ENCODE measurements around the gene ZDHHC3. TPM values are rescaled to one million over a fixed set of nuclear protein-coding genes. Genes with fewer than 3 reads are reported as not detected.
A peak's percentile ranks its signal among the peaks of the same experiment; 100 is the strongest.

The ZDHHC3 gene
- total RNA-seq, 1 donor from 2014 or later: 40.3 TPM

DNA sequence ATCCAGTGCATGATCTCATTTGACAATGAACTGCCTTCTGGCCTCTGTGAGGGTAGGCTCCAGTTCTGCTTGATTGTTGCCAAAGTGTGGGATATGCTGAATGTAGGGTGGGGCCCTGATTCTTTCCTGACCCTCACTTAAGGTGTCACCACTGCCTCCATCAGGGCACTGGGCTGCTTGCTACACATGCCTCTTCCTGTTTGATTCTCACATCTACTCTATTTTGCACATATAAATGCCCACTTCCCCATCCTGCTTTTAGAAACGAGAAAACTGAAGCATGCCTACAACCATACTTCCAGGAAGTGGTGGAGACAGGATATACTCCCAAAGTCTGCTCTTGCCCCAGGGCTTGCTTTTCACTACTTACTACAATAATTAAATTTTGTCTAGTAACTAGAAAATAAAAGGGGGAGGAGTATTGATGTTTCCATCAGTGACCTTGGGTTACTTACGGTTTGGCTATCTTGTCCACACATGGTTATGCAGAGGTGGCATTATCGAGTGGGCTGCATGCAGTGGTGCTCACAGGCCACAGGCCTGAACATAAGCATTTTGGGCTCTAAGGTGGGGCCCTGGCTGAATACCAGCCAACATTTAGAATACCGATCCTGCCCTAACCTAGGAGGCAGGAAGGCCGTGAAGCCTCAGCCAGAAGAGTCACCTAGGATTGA, 6.7 kb downstream of the ZDHHC3 start:
- H3K27ac Mint-ChIP-seq: no peak overlapping the region
- no peaks in the 10 kb centered on the region for H3K27me3 Mint-ChIP-seq (ENCODE audit: low read depth)
- H3K9me3 Mint-ChIP-seq: no peaks in the 10 kb centered on the region
- peaks cover 2% of the 10 kb centered on the region for H3K36me3 Mint-ChIP-seq (ENCODE audit: low read depth)
- no peak overlapping the region for H3K4me3 Mint-ChIP-seq (ENCODE audit: low read depth)
- no peak for DNase-seq (ENCODE audit: low spot score)
- peaks cover 64% of the 10 kb centered on the region for H3K4me1 Mint-ChIP-seq (ENCODE audit: low read depth)
- intact Hi-C loops (cut with micrococcal nuclease): no loop called here

- Mint-ChIP-seq H3K4me1 (ENCODE audit: low read depth) (peaks cover 64% of the 10 kb centered on the region), H3K27ac (no peak overlapping the region), H3K36me3 (ENCODE audit: low read depth) (peaks cover 2% of the 10 kb centered on the region), H3K4me3 (ENCODE audit: low read depth) (no peak overlapping the region), H3K27me3 (ENCODE audit: low read depth) (no peaks in the 10 kb centered on the region), H3K9me3 (no peaks in the 10 kb centered on the region)
- intact Hi-C loops (cut with micrococcal nuclease): no loop called here
- no peak for DNase-seq (ENCODE audit: low spot score)
Measured at GRCh38 chr3:44968447-44968858, 7.5 kb downstream of the ZDHHC3 start.

- Mint-ChIP-seq H3K27ac (peak overlapping the region; percentile 7), H3K4me3 (ENCODE audit: low read depth) (no peak overlapping the region), H3K9me3 (no peaks in the 10 kb centered on the region), H3K36me3 (ENCODE audit: low read depth) (no peaks in the 10 kb centered on the region), H3K4me1 (ENCODE audit: low read depth) (peaks cover 61% of the 10 kb centered on the region), H3K27me3 (ENCODE audit: low read depth) (no peaks in the 10 kb centered on the region)
- no peak for DNase-seq (ENCODE audit: low spot score)
- intact Hi-C loops (cut with micrococcal nuclease): no loop called here
Measured at GRCh38 chr3:44966795-44967278, 9.1 kb downstream of the ZDHHC3 start.

DNA sequence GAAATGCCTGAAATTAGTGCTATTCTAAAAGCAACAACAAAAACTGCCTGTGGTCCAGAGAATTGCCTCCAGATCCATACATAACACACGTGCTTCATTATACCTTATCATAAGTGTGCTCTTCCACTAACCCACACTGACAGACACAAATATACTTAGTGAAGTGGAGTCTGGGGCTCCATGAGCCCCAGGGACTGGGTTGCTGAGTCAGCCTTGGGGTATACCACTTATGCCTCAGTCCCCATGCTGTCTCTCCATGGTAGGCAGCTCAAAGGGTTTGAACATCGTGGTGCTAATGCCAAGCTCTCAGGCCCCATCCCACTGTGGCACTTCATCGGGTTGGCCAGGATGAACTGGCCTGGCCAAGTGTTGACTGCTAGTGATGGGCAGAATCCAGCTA, 10.8 kb downstream of the ZDHHC3 start:
- intact Hi-C loops (cut with micrococcal nuclease): no loop called here
- Mint-ChIP-seq H3K4me3 (ENCODE audit: low read depth) (no peak overlapping the region), H3K36me3 (ENCODE audit: low read depth) (no peaks in the 10 kb centered on the region), H3K27me3 (ENCODE audit: low read depth) (no peaks in the 10 kb centered on the region), H3K4me1 (ENCODE audit: low read depth) (peaks cover 53% of the 10 kb centered on the region), H3K27ac (no peak overlapping the region), H3K9me3 (no peaks in the 10 kb centered on the region)
- DNase-seq (ENCODE audit: low spot score): no peak

DNA sequence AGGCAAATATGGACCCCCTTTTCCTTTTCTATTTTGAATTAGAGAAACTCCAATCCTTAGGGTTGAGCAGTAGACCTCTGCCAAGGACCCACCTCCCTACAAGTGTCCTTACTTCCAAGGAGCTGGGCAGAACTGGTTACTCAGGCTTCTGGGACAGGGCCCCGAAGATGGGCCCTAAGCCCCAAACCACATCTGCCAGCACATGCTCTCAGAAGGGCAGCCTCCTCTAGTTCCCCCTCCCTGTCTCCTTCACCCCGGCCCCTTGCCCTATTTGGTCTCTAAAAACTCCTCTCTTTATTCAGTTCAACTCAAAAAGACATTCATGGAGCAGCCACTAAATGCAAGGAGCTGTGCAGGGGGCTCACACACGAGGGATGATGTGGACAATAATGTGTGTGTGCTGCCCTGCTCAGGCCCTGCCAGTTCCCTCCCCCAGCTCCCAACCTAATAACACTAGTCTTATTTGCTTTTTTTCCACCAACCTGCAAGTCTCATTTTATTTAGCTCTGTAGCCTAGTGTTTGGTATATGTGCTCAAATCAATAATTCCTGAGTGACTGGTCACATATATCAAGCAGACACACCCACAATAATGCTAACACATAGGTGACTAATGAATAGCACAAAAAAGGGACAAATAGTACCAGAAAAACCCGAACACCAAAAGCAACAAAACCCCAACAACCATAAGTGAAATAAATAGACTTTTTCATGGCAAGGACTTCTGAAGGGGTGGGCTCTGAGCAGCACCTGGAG, 12.2 kb downstream of the ZDHHC3 start:
- no peaks in the 10 kb centered on the region for H3K36me3 Mint-ChIP-seq (ENCODE audit: low read depth)
- DNase-seq (ENCODE audit: low spot score): no peak
- no peaks in the 10 kb centered on the region for H3K9me3 Mint-ChIP-seq
- H3K4me1 Mint-ChIP-seq (ENCODE audit: low read depth): peaks cover 39% of the 10 kb centered on the region
- intact Hi-C loops (cut with micrococcal nuclease): no loop called here
- no peaks in the 10 kb centered on the region for H3K27me3 Mint-ChIP-seq (ENCODE audit: low read depth)
- H3K27ac Mint-ChIP-seq: no peak overlapping the region
- no peak overlapping the region for H3K4me3 Mint-ChIP-seq (ENCODE audit: low read depth)

DNA sequence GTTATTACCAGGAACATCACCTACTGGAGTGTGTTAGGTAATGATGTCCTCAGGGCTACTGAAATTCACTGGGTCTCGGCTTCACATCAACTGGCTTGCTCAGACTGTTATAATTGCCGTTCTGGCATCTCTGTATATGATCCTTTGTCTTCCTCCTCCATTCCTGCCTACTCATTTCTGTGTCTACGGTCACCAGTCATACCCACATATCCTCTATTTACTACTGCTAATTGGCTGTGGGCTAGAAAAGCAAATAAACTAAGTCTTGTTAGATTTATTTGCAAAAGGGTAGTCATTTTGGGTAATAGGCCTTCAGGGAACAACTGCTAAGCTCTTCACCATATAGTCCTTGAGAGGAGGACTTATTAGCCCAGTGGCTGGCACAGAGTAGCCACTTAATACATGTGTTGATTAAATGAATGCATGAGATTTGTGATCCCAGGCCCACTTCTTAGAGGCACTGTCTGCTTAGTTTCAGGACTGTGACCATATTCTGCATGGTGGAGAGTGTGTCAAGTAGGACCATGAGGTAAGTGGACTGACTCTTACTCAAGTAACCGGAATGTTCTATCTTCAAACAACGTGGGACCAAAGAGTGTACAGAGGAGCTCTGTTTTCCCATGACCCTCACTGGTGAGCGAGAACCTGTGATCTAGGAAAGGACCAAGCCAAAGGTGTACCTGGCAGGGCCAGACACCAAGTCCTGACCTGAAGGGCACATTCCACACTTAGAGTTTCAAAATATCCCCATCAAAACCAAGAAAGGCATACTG, 13.2 kb downstream of the ZDHHC3 start:
- H3K36me3 Mint-ChIP-seq (ENCODE audit: low read depth): peaks cover 2% of the 10 kb centered on the region
- H3K27ac Mint-ChIP-seq: no peak overlapping the region
- no peaks in the 10 kb centered on the region for H3K9me3 Mint-ChIP-seq
- intact Hi-C loops (cut with micrococcal nuclease): no loop called here
- H3K4me1 Mint-ChIP-seq (ENCODE audit: low read depth): peaks cover 30% of the 10 kb centered on the region
- H3K27me3 Mint-ChIP-seq (ENCODE audit: low read depth): no peaks in the 10 kb centered on the region
- H3K4me3 Mint-ChIP-seq (ENCODE audit: low read depth): no peak overlapping the region
- DNase-seq (ENCODE audit: low spot score): no peak

DNA sequence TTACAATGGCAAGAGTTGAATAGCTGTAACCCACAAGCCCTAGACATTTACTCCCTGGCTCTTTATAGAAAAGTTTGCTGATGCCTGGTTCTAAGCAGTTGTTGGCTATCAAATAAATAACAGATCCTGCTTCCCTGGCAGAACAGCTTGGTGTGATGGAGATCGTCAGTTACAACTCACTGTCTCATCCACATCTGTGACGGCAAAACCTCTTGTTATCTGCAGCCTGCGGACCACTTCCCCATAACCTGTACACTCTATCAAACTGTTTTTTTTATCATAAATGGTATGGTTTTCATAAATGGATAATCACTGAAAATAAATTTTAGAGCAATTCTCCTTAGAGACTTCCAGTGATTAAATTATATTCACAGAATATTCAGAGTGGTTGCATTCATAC, 14.1 kb downstream of the ZDHHC3 start:
- peaks cover 22% of the 10 kb centered on the region for H3K4me1 Mint-ChIP-seq (ENCODE audit: low read depth)
- peaks cover 2% of the 10 kb centered on the region for H3K36me3 Mint-ChIP-seq (ENCODE audit: low read depth)
- H3K9me3 Mint-ChIP-seq: no peaks in the 10 kb centered on the region
- H3K27me3 Mint-ChIP-seq (ENCODE audit: low read depth): no peaks in the 10 kb centered on the region
- no peak overlapping the region for H3K27ac Mint-ChIP-seq
- intact Hi-C loops (cut with micrococcal nuclease): no loop called here
- DNase-seq (ENCODE audit: low spot score): no peak
- no peak overlapping the region for H3K4me3 Mint-ChIP-seq (ENCODE audit: low read depth)

DNA sequence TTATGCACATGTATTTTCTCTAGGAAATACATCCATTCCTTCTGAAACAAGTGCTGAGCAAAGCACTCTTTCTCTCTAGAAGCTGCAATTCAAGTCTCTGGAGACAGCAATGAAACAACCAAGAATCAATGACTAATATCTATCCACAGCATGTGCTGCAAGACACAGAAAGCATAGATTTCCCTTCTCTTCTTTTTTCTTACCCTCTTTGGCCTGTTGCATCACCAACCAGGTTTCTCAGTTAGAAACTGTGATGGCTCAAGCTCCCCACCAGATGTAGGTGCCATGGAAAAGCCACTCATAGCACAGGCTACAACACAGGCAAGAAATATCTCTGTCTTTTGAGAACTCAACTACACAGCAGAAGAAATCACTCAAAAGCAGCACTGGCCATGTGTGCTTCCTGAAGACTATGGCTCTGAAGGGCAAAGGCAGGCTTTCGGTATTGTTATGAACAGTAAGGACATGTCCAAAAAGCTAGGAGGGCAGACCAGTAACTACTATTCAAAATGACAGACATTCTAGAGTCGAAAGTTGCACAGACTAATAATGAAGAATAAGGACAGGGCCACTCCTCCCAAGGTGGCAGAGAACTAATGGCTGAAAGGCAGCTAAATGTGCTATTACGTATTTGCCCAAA, 15.5 kb downstream of the ZDHHC3 start:
- H3K4me3 Mint-ChIP-seq (ENCODE audit: low read depth): no peak overlapping the region
- H3K36me3 Mint-ChIP-seq (ENCODE audit: low read depth): peaks cover 2% of the 10 kb centered on the region
- no peak for DNase-seq (ENCODE audit: low spot score)
- no peak overlapping the region for H3K27ac Mint-ChIP-seq
- intact Hi-C loops (cut with micrococcal nuclease): no loop called here
- H3K27me3 Mint-ChIP-seq (ENCODE audit: low read depth): no peaks in the 10 kb centered on the region
- peaks cover 11% of the 10 kb centered on the region for H3K4me1 Mint-ChIP-seq (ENCODE audit: low read depth)
- H3K9me3 Mint-ChIP-seq: no peaks in the 10 kb centered on the region

DNA sequence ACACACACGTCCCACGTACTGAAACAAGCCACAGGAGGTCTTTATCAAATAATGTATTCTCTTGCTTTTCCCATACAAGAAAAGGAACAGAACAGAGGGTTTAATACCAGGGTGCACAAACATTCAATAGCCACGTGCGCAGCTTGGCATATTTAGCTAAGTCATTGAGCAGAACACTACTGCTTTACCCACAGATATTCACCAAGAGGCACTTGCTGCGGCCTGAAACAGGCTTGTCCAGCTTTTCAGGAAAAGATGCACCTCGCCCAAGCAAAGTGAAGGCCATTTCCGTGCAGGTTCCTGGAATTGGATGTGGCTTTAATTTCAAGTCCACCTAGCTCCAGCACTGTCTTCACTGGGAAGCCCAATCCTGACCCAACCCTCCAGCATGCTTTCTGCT, 17.6 kb downstream of the ZDHHC3 start:
- H3K9me3 Mint-ChIP-seq: no peaks in the 10 kb centered on the region
- H3K36me3 Mint-ChIP-seq (ENCODE audit: low read depth): peaks cover 2% of the 10 kb centered on the region
- peaks cover 2% of the 10 kb centered on the region for H3K4me1 Mint-ChIP-seq (ENCODE audit: low read depth)
- H3K27me3 Mint-ChIP-seq (ENCODE audit: low read depth): no peaks in the 10 kb centered on the region
- intact Hi-C loops (cut with micrococcal nuclease): no loop called here
- no peak for DNase-seq (ENCODE audit: low spot score)
- no peak overlapping the region for H3K4me3 Mint-ChIP-seq (ENCODE audit: low read depth)
- H3K27ac Mint-ChIP-seq: no peak overlapping the region

GRCh38 chr3:44957986-44958385, 18.0 kb downstream of the ZDHHC3 start:
- no peaks in the 10 kb centered on the region for H3K27me3 Mint-ChIP-seq (ENCODE audit: low read depth)
- H3K36me3 Mint-ChIP-seq (ENCODE audit: low read depth): peaks cover 2% of the 10 kb centered on the region
- no peak overlapping the region for H3K27ac Mint-ChIP-seq
- no peak for DNase-seq (ENCODE audit: low spot score)
- H3K4me1 Mint-ChIP-seq (ENCODE audit: low read depth): peaks cover 2% of the 10 kb centered on the region
- no peak overlapping the region for H3K4me3 Mint-ChIP-seq (ENCODE audit: low read depth)
- no peaks in the 10 kb centered on the region for H3K9me3 Mint-ChIP-seq
- intact Hi-C loops (cut with micrococcal nuclease): no loop called here

- Mint-ChIP-seq H3K27me3 (ENCODE audit: low read depth) (no peaks in the 10 kb centered on the region), H3K9me3 (no peaks in the 10 kb centered on the region), H3K4me1 (ENCODE audit: low read depth) (no peaks in the 10 kb centered on the region), H3K27ac (no peak overlapping the region), H3K4me3 (ENCODE audit: low read depth) (no peak overlapping the region), H3K36me3 (ENCODE audit: low read depth) (peaks cover 2% of the 10 kb centered on the region)
- intact Hi-C loops (cut with micrococcal nuclease): no loop called here
- DNase-seq (ENCODE audit: low spot score): no peak
Measured at GRCh38 chr3:44955917-44956316, 20.1 kb downstream of the ZDHHC3 start.

DNA sequence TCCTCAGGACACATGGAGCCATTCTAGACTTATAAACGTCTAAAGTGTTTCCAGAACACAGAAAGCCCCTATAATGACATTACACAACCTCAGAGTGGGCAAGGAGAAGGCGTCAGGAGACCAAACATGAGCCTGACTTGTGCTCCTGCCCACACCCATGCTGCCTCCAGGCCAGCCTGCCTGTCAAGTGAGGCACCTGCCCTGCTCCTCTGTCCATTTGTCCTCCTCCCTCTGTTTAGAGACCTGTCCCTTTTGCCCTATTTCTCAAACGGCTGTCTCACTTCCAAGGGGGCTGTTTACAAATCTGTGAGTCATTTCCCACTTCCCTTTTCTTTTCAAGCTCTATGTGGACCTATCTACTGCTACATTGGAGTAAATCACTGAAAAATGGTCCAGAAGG, 21.0 kb downstream of the ZDHHC3 start:
- no peak overlapping the region for H3K27ac Mint-ChIP-seq
- H3K4me1 Mint-ChIP-seq (ENCODE audit: low read depth): no peaks in the 10 kb centered on the region
- peaks cover 2% of the 10 kb centered on the region for H3K36me3 Mint-ChIP-seq (ENCODE audit: low read depth)

More for the DNA sequence above, 21.0 kb downstream of the ZDHHC3 start:
- Mint-ChIP-seq H3K27me3 (ENCODE audit: low read depth) (no peaks in the 10 kb centered on the region), H3K9me3 (no peaks in the 10 kb centered on the region), H3K4me3 (ENCODE audit: low read depth) (no peak overlapping the region)
- intact Hi-C loops (cut with micrococcal nuclease): no loop called here
- no peak for DNase-seq (ENCODE audit: low spot score)

Data from activated T-helper 2 cell treated with anti-CD3 and anti-CD28 coated beads, Interferon-gamma antibody, Interleukin-2, Interleukin-4, amounts not matched to agents 10 μg/mL and 5 μg/mL and 100 μg/mL, durations not matched to agents 14 hours and 24 hours and 36 hours (primary cell).